HepG2 (cell line): ENCODE results near the gene UNC93A. TPM values are rescaled to one million over a fixed set of nuclear protein-coding genes. Genes with fewer than 3 reads are reported as not detected.
A peak's percentile ranks its signal among the peaks of the same experiment; 100 is the strongest.

ENCODE experiments used
- ARID4A ChIP-seq: sonication (generic); formaldehyde crosslinking; IDR thresholded peaks from 2 replicates; pipeline ENCODE4 v1.5.0; 2020; ENCODE audit warnings: mild to moderate bottlenecking, missing genetic modification reagents, borderline replicate concordance
- ARNT2 ChIP-seq: sonication (generic); formaldehyde crosslinking; IDR thresholded peaks from 2 replicates; pipeline ENCODE4 v1.8.0; 2022; ENCODE audit warnings: mild to moderate bottlenecking, low read depth, missing genetic modification reagents, moderate library complexity
- ATF2 ChIP-seq: sonication (generic); formaldehyde crosslinking; IDR thresholded peaks from 2 replicates; pipeline ENCODE4 v1.4.0; 2020; ENCODE audit warnings: missing genetic modification reagents
- CERS6 ChIP-seq: sonication (generic); formaldehyde crosslinking; IDR thresholded peaks from 2 replicates; pipeline ENCODE4 v1.5.0; 2020; ENCODE audit warnings: missing genetic modification reagents
- CSRNP1 ChIP-seq: sonication (generic); formaldehyde crosslinking; IDR thresholded peaks from 2 replicates; pipeline ENCODE4 v1.8.1; 2023; ENCODE audit warnings: mild to moderate bottlenecking, missing genetic modification reagents
- FOXP1 ChIP-seq, 2 experiments: fragments of 450-650 bp in 1 of 2; IDR thresholded peaks; 2 replicates each; pipeline ENCODE4 v1.6.1; 2017 to 2018; ENCODE audit warnings: antibody characterized with exemption in 1 of 2
- IRX3 ChIP-seq: sonication (generic); formaldehyde crosslinking; IDR thresholded peaks from 2 replicates; pipeline ENCODE4 v1.8.1; 2023; ENCODE audit warnings: mild to moderate bottlenecking, low read depth, missing genetic modification reagents, borderline replicate concordance
- MBNL3 ChIP-seq: fragments of 250-450 bp; sonication (Bioruptor Pico); conservative IDR thresholded peaks from 2 replicates; pipeline ENCODE4 v1.8.0; 2022; ENCODE audit warnings: mild to moderate bottlenecking, inconsistent platforms
- MED13 ChIP-seq: sonication (generic); formaldehyde crosslinking; IDR thresholded peaks from 2 replicates; pipeline ENCODE4 v1.5.0; 2020; ENCODE audit warnings: missing genetic modification reagents
- PLRG1 ChIP-seq: fragments of 450-650 bp; conservative IDR thresholded peaks from 2 replicates; pipeline ENCODE4 v1.6.1; 2016
- SMYD3 ChIP-seq: sonication (generic); formaldehyde crosslinking; IDR thresholded peaks from 2 replicates; pipeline ENCODE4 v1.8.1; 2023; ENCODE audit warnings: mild to moderate bottlenecking, missing genetic modification reagents
- SP140L ChIP-seq: sonication (generic); formaldehyde crosslinking; IDR thresholded peaks from 2 replicates; pipeline ENCODE4 v1.4.0; 2020; ENCODE audit warnings: missing genetic modification reagents, borderline replicate concordance
- TCF7 ChIP-seq: sonication (generic); IDR thresholded peaks from 2 replicates; pipeline ENCODE4 v1.6.1; 2016; ENCODE audit warnings: antibody characterized with exemption, low read depth
- YEATS4 ChIP-seq: sonication (generic); formaldehyde crosslinking; IDR thresholded peaks from 2 replicates; pipeline ENCODE4 v1.4.0; 2020; ENCODE audit warnings: missing genetic modification reagents, borderline replicate concordance
- ZFP36L2 ChIP-seq: sonication (generic); formaldehyde crosslinking; IDR thresholded peaks from 2 replicates; pipeline ENCODE4 v1.4.0; 2020; ENCODE audit warnings: missing genetic modification reagents
- ZNF383 ChIP-seq: sonication (generic); formaldehyde crosslinking; IDR thresholded peaks from 2 replicates; pipeline ENCODE4 v1.4.0; 2020; ENCODE audit warnings: missing genetic modification reagents, mild to moderate bottlenecking, borderline replicate concordance
- ZNF503 ChIP-seq: sonication (generic); formaldehyde crosslinking; IDR thresholded peaks from 2 replicates; pipeline ENCODE4 v1.4.0; 2020; ENCODE audit warnings: missing genetic modification reagents
- ZNF569 ChIP-seq: sonication (generic); formaldehyde crosslinking; IDR thresholded peaks from 2 replicates; pipeline ENCODE4 v1.5.0; 2020; ENCODE audit warnings: mild to moderate bottlenecking, missing genetic modification reagents, moderate library complexity, borderline replicate concordance
- ZNF572 ChIP-seq: sonication (generic); formaldehyde crosslinking; IDR thresholded peaks from 2 replicates; pipeline ENCODE4 v1.5.1; 2020; ENCODE audit warnings: mild to moderate bottlenecking, missing genetic modification reagents
- polyA plus RNA-seq, 8 experiments: library from polyadenylated mRNA; depleted of rRNA in 3 of 8; stranded (reverse) in 7 of 8; unstranded in 1 of 8; fragments of >200 nt; fragmentation: Illumina TruSeq in 4 of 8; extraction: Trizol in 4 of 8; gene quantifications; 2 replicates each; pipeline versions ENCODE4 v1.2.1 to v1.2.3, GENCODE V29; 2011 to 2016; ENCODE audit warnings: low read depth in 4 of 8, missing spikeins in 1 of 8, mixed read lengths in 1 of 8; ENCODE audit not compliant: insufficient read depth in 1 of 8
- total RNA-seq, 5 experiments: library from RNA; depleted of rRNA; stranded (reverse); fragments of >200 nt; fragmentation: Illumina TruSeq; extraction: Trizol; gene quantifications; 2 replicates each; pipeline ENCODE4 v1.2.3, GENCODE V29; 2016; ENCODE audit warnings: low read depth in 1 of 5

The UNC93A gene
- total and polyA plus RNA-seq, 2 of the 13 experiments (the other 11 are each of a cell fraction or from before 2014, with no cell fraction given) = 11.0 to 42.7 TPM

GRCh38 chr6:167268683-167269280 lies 22.3 kb upstream of the UNC93A start (continued):
- TF ChIP-seq ATF2 (CRISPR knock-in tag) = peak; percentile 92
- TF ChIP-seq ZNF503 (CRISPR knock-in tag) = peak; percentile 63; the same call in 1 of the 2 replicates
- TF ChIP-seq ZFP36L2 (CRISPR knock-in tag) = peak; percentile 55; the same call in 1 of the 2 replicates
- TF ChIP-seq MED13 = peak; percentile 82; the same call in 1 of the 2 replicates
- TF ChIP-seq SMYD3 (CRISPR knock-in tag) = no peak
- TF ChIP-seq IRX3 (CRISPR knock-in tag) = peak; percentile 80; the same call in 1 of the 2 replicates
- peak; percentile 59; the same call in 1 of the 2 replicates for TF ChIP-seq CERS6 (CRISPR knock-in tag)
- TF ChIP-seq ARNT2 (CRISPR knock-in tag) = peak; percentile 82
- peak; percentile 99 for TF ChIP-seq ZNF572
- TF ChIP-seq CSRNP1 (CRISPR knock-in tag) = peak; percentile 76; the same call in 1 of the 2 replicates
- no peak for TF ChIP-seq PLRG1
- peak; percentile 34; the same call in 1 of the 2 replicates for TF ChIP-seq ARID4A
- 0 out of 2 replicates have a peak, but pooled peaks have one; percentile 45 for TF ChIP-seq TCF7
- TF ChIP-seq ZNF383 (CRISPR knock-in tag) = 0 out of 2 replicates have a peak, but pooled peaks have one; percentile 55
- peak; percentile 91 for TF ChIP-seq YEATS4
- peak; percentile 54; the same call in 1 of the 2 replicates for TF ChIP-seq FOXP1 (IDR thresholded peaks at IDR 0.05)
- peak; percentile 79 for TF ChIP-seq FOXP1 (CRISPR knock-in tag; IDR thresholded peaks at IDR 0.05)
- TF ChIP-seq MBNL3 (CRISPR knock-in tag) = no peak
- peak; percentile 74; the same call in 1 of the 2 replicates for TF ChIP-seq SP140L (CRISPR knock-in tag)
- TF ChIP-seq ZNF569 (CRISPR knock-in tag) = no peak
